H9 (cell line): ENCODE results near the gene ENTPD1. TPM values are rescaled to one million over a fixed set of nuclear protein-coding genes. Genes with fewer than 3 reads are reported as not detected.

Experiments
- DNase-seq: peaks from one replicate; pipeline ENCODE4 v3.0.0-alpha.2; 2017
- H2AFZ ChIP-seq: one replicate; pipeline ENCODE4 v1.6.1; 2013; ENCODE audit warnings: mild to moderate bottlenecking, low read length, control low read depth, moderate library complexity
- H2AK5ac ChIP-seq: 2 replicates; pipeline ENCODE4 v1.6.1; 2013; ENCODE audit warnings: low read length, control low read depth, mixed read lengths; ENCODE audit not compliant: insufficient read length
- H2BK120ac ChIP-seq: one replicate; pipeline ENCODE4 v1.6.1; 2013; ENCODE audit warnings: low read depth, mild to moderate bottlenecking, low read length, control low read depth, inconsistent platforms; ENCODE audit not compliant: poor library complexity, severe bottlenecking
- H2BK12ac ChIP-seq: 2 replicates; pipeline ENCODE4 v1.6.1; 2013; ENCODE audit warnings: low read length, control low read depth, mixed read lengths, low read depth; ENCODE audit not compliant: insufficient read length
- H2BK15ac ChIP-seq: 2 replicates; pipeline ENCODE4 v1.6.1; 2013; ENCODE audit warnings: low read depth, low read length, control low read depth
- H2BK20ac ChIP-seq: one replicate; pipeline ENCODE4 v1.6.1; 2013; ENCODE audit warnings: low read depth, mild to moderate bottlenecking, low read length, control low read depth, inconsistent platforms; ENCODE audit not compliant: poor library complexity, severe bottlenecking
- H2BK5ac ChIP-seq: 2 replicates; pipeline ENCODE4 v1.6.1; 2013; ENCODE audit warnings: low read length, control low read depth, mixed read lengths; ENCODE audit not compliant: insufficient read length
- H3K14ac ChIP-seq: 2 replicates; pipeline ENCODE4 v1.6.1; 2013; ENCODE audit warnings: low read length, control low read depth; ENCODE audit not compliant: insufficient read depth
- H3K18ac ChIP-seq: 2 replicates; pipeline ENCODE4 v1.6.1; 2013; ENCODE audit warnings: low read depth, mild to moderate bottlenecking, mixed read lengths, low read length, control low read depth; ENCODE audit not compliant: insufficient read length
- H3K23ac ChIP-seq: 2 replicates; pipeline ENCODE4 v1.6.1; 2013; ENCODE audit warnings: low read length, control low read depth, mixed read lengths, low read depth; ENCODE audit not compliant: insufficient read length
- H3K23me2 ChIP-seq: 2 replicates; pipeline ENCODE4 v1.6.1; 2013; ENCODE audit warnings: low read depth, mild to moderate bottlenecking, mixed read lengths, low read length, control low read depth; ENCODE audit not compliant: insufficient read length, poor library complexity, severe bottlenecking
- H3K27ac ChIP-seq: 2 replicates; pipeline ENCODE4 v1.5.1; 2013; ENCODE audit warnings: low read length, control low read depth, mixed read lengths, low read depth; ENCODE audit not compliant: insufficient read length
- H3K27me3 ChIP-seq: 2 replicates; pipeline ENCODE4 v1.6.1; 2013; ENCODE audit warnings: low read length, control low read depth, inconsistent platforms; ENCODE audit not compliant: insufficient read depth
- H3K4ac ChIP-seq: 2 replicates; pipeline ENCODE4 v1.6.1; 2013; ENCODE audit warnings: low read depth, mild to moderate bottlenecking, control low read depth, inconsistent platforms, low read length, moderate library complexity
- H3K4me1 ChIP-seq: 2 replicates; pipeline ENCODE4 v1.6.1; 2013; ENCODE audit warnings: low read length, control low read depth, inconsistent platforms; ENCODE audit not compliant: insufficient read depth
- H3K4me2 ChIP-seq: 2 replicates; pipeline ENCODE4 v1.6.1; 2013; ENCODE audit warnings: low read length, control low read depth, mixed read lengths; ENCODE audit not compliant: insufficient read length, insufficient read depth
- H3K56ac ChIP-seq: 2 replicates; pipeline ENCODE4 v1.6.1; 2013; ENCODE audit warnings: low read depth, mild to moderate bottlenecking, mixed read lengths, low read length, control low read depth; ENCODE audit not compliant: insufficient read length
- H3K79me1 ChIP-seq: 2 replicates; pipeline ENCODE4 v1.6.1; 2013; ENCODE audit warnings: low read depth, mild to moderate bottlenecking, moderate library complexity, low read length, control low read depth, inconsistent platforms; ENCODE audit not compliant: insufficient read depth, poor library complexity, severe bottlenecking
- H3K79me2 ChIP-seq: 2 replicates; pipeline ENCODE4 v1.6.1; 2013; ENCODE audit warnings: low read length, control low read depth, inconsistent platforms; ENCODE audit not compliant: insufficient read depth
- H3K9ac ChIP-seq: 2 replicates; pipeline ENCODE4 v1.6.1; 2013; ENCODE audit warnings: low read length, control low read depth, mixed read lengths; ENCODE audit not compliant: insufficient read length; ENCODE audit errors: extremely low read depth
- H3K9me3 ChIP-seq: one replicate; pipeline ENCODE4 v1.6.1; 2013; ENCODE audit warnings: low read depth, low read length, inconsistent platforms; ENCODE audit not compliant: control insufficient read depth
- H3T11ph ChIP-seq: one replicate; pipeline ENCODE4 v1.6.1; 2013; ENCODE audit warnings: mild to moderate bottlenecking, low read length, control low read depth, inconsistent platforms
- H4K20me1 ChIP-seq: one replicate; pipeline ENCODE4 v1.6.1; 2013; ENCODE audit not compliant: control insufficient read depth, insufficient read length, insufficient read depth
- H4K5ac ChIP-seq: 2 replicates; pipeline ENCODE4 v1.6.1; 2013; ENCODE audit warnings: low read depth, mild to moderate bottlenecking, mixed read lengths, low read length, control low read depth; ENCODE audit not compliant: insufficient read length
- H4K8ac ChIP-seq: replicated peaks from 2 replicates; pipeline ENCODE4 v1.6.1; 2013; ENCODE audit warnings: low read length, control low read depth, mixed read lengths, low read depth; ENCODE audit not compliant: insufficient read length
- H4K91ac ChIP-seq: 2 replicates; pipeline ENCODE4 v1.6.1; 2013; ENCODE audit warnings: low read depth, mild to moderate bottlenecking, moderate library complexity, mixed read lengths, low read length, control low read depth; ENCODE audit not compliant: insufficient read length
- H3K27ac Mint-ChIP-seq, 3 experiments: 2 replicates in 2 of 3; 3 replicates in 1 of 3; pipeline ENCODE4 v1.8.0; 2020 to 2021; ENCODE audit warnings: mixed read lengths in 3 of 3, mild to moderate bottlenecking in 1 of 3, moderate library complexity in 1 of 3
- H3K27me3 Mint-ChIP-seq: 2 replicates; pipeline ENCODE4 v1.8.0; 2021; ENCODE audit warnings: low read depth, mild to moderate bottlenecking, moderate library complexity, mixed read lengths
- H3K36me3 Mint-ChIP-seq, 3 experiments: 2 replicates in 2 of 3; 3 replicates in 1 of 3; pipeline ENCODE4 v1.8.0; 2020 to 2021; ENCODE audit warnings: low read depth in 3 of 3, mixed read lengths in 3 of 3; ENCODE audit not compliant: insufficient read depth in 1 of 3
- H3K4me1 Mint-ChIP-seq, 2 experiments: 2 replicates each; pipeline ENCODE4 v1.8.0; 2020; ENCODE audit warnings: mixed read lengths in 2 of 2
- H3K4me3 Mint-ChIP-seq, 2 experiments: 2 replicates in 1 of 2; 3 replicates in 1 of 2; pipeline ENCODE4 v1.8.0; 2020 to 2021; ENCODE audit warnings: mild to moderate bottlenecking in 2 of 2, mixed read lengths in 2 of 2, moderate library complexity in 1 of 2
- H3K9me3 Mint-ChIP-seq, 2 experiments: 2 replicates in 1 of 2; 3 replicates in 1 of 2; pipeline ENCODE4 v1.8.0; 2020; ENCODE audit warnings: mild to moderate bottlenecking in 2 of 2, mixed read lengths in 2 of 2, moderate library complexity in 1 of 2
- WGBS: extraction: QIAGEN DNeasy Blood & Tissue Kit; methylation state at CpG from one replicate; pipeline ENCODE4 v1.1.7; 2013; ENCODE audit warnings: missing lambda C conversion rate, low lambda C conversion rate, mixed read lengths; ENCODE audit not compliant: insufficient read length; ENCODE audit errors: extremely low coverage; 5-methylcytosine and 5-hydroxymethylcytosine counted together
- total RNA-seq: library from RNA; stranded (reverse); gene quantifications from 2 replicates; pipeline ENCODE4 v1.2.1, GENCODE V29; 2021
- TF ChIP-seq, protein P1 (sequence below): fragments of 200-600 bp; sonication (generic); conservative IDR thresholded peaks from 3 replicates; pipeline ENCODE4 v1.8.0; 2021; ENCODE audit warnings: antibody characterized with exemption, mild to moderate bottlenecking

The ENTPD1 gene
- total RNA-seq, 1 experiment from 2014 or later = 1.9 TPM

DNA sequence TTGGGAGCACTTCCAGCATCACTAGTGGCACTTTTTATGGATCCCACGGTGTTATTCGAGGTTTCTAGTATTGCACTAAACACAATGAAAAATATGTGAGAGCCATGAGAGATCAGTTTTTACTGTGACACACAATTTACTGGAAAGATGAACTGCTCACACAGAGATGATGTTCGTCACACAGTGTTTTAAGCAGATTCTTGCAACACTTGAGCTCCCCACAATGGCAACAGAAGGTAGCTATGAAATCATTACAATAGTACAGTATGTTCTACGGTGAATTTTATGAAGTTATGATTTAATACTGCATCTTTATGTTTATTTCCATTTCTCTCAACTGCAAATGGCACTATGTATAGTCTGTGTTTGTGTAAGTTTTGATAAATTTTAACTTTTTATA lies 27.4 kb upstream of the ENTPD1 start:
- Histone ChIP-seq H3K79me2 (no peaks in the 10 kb centered on the region), H3K4me1 (no peaks in the 10 kb centered on the region), H3K27ac (no peak overlapping the region), H3K18ac (no peak overlapping the region), H3T11ph (no peak overlapping the region), H3K23me2 (no peaks in the 10 kb centered on the region), H4K5ac (no peak overlapping the region), H4K8ac (no peak overlapping the region), H3K79me1 (no peaks in the 10 kb centered on the region), H3K27me3 (no peaks in the 10 kb centered on the region), H2AFZ (no peak overlapping the region), H2AK5ac (no peak overlapping the region), H4K20me1 (no peaks in the 10 kb centered on the region), H3K9ac (no peak overlapping the region), H3K4me2 (no peak overlapping the region), H3K23ac (no peak overlapping the region), H2BK20ac (no peak overlapping the region), H3K56ac (no peak overlapping the region), H2BK120ac (no peak overlapping the region), H3K14ac (no peak overlapping the region), H4K91ac (no peak overlapping the region), H2BK15ac (no peak overlapping the region), H2BK12ac (no peak overlapping the region), H2BK5ac (no peak overlapping the region), H3K4ac (no peak overlapping the region), H3K9me3 (peaks cover 6% of the 10 kb centered on the region)
- Mint-ChIP-seq H3K4me3 (no peak overlapping the region), H3K4me1 (no peaks in the 10 kb centered on the region), H3K9me3 (peaks cover 22 to 23% of the 10 kb centered on the region in 2 experiments), H3K27ac (no peak overlapping the region), H3K27me3 (no peaks in the 10 kb centered on the region; the same call in 1 of the 2 replicates), H3K36me3 (peaks cover 9 to 21% (median 19%) of the 10 kb centered on the region in 3 experiments; a peak in 6 of 7 replicates)
- no peak for DNase-seq
- TF ChIP-seq, protein P1, sequence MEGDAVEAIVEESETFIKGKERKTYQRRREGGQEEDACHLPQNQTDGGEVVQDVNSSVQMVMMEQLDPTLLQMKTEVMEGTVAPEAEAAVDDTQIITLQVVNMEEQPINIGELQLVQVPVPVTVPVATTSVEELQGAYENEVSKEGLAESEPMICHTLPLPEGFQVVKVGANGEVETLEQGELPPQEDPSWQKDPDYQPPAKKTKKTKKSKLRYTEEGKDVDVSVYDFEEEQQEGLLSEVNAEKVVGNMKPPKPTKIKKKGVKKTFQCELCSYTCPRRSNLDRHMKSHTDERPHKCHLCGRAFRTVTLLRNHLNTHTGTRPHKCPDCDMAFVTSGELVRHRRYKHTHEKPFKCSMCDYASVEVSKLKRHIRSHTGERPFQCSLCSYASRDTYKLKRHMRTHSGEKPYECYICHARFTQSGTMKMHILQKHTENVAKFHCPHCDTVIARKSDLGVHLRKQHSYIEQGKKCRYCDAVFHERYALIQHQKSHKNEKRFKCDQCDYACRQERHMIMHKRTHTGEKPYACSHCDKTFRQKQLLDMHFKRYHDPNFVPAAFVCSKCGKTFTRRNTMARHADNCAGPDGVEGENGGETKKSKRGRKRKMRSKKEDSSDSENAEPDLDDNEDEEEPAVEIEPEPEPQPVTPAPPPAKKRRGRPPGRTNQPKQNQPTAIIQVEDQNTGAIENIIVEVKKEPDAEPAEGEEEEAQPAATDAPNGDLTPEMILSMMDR = no peak
- no CpG with 5 or more reads among the region's 4 CpGs for WGBS
